Endothelial cell of umbilical vein (primary cell): ENCODE results near the gene CPNE7. TPM values are rescaled to one million over a fixed set of nuclear protein-coding genes. Genes with fewer than 3 reads are reported as not detected.
A peak's percentile ranks its signal among the peaks of the same experiment; 100 is the strongest.

Experiments used
- BruUV-seq: library from RNA; stranded (reverse); fragments of 400-500 nt; replicated peaks from 2 replicates; lab custom pipeline; 2021; lab: Mats Ljungman, UMichigan
- CTCF ChIA-PET: fragments of 300-600, 350-600 bp; sonication (Branson Sonifier 250); formaldehyde crosslinking; loops from one replicate; lab custom pipeline; 2021; ENCODE audit warnings: antibody characterized with exemption, inconsistent platforms; lab: Charles Lee
- POLR2A ChIA-PET: fragments of 300-600, 350-600 bp; sonication (Branson Sonifier 250); formaldehyde crosslinking; loops from one replicate; lab custom pipeline; 2021; ENCODE audit warnings: antibody characterized with exemption, inconsistent platforms; lab: Charles Lee
- DNase-seq: peaks from one replicate; pipeline ENCODE4 v3.0.0-alpha.2; 2011; ENCODE audit warnings: low read depth, low spot score
- FAIRE-seq: peaks from 2 replicates; lab custom pipeline; 2011; peaks lifted over from hg19 to GRCh38; lab: Jason Lieb, UNC
- H2AFZ ChIP-seq: 2 replicates; pipeline ENCODE4 v1.6.0; 2012; ENCODE audit warnings: low read depth, low read length, control low read depth, inconsistent platforms
- H3K27ac ChIP-seq: 2 replicates; pipeline ENCODE4 v1.5.1; 2011; ENCODE audit warnings: low read depth, mild to moderate bottlenecking, control low read depth, low read length, moderate library complexity; ENCODE audit not compliant: insufficient read depth
- H3K27me3 ChIP-seq, 2 experiments: 2 replicates each; pipeline versions ENCODE4 v1.6.0 to v1.6.1; 2011; ENCODE audit warnings: low read length in 2 of 2, mixed read lengths in 1 of 2; ENCODE audit not compliant: control insufficient read depth in 2 of 2, insufficient read depth in 2 of 2
- H3K36me3 ChIP-seq, 2 experiments: 2 replicates in 1 of 2; 3 replicates in 1 of 2; pipeline ENCODE4 v1.5.1; 2011; ENCODE audit warnings: low read length in 2 of 2, mild to moderate bottlenecking in 1 of 2, moderate library complexity in 1 of 2; ENCODE audit not compliant: control insufficient read depth in 2 of 2, insufficient read depth in 2 of 2; ENCODE audit errors: extremely low read depth in 1 of 2
- H3K4me1 ChIP-seq: 3 replicates; pipeline ENCODE4 v1.5.1; 2011; ENCODE audit warnings: mild to moderate bottlenecking, low read length; ENCODE audit not compliant: control insufficient read depth, insufficient read depth; ENCODE audit errors: extremely low read depth
- H3K4me2 ChIP-seq: 2 replicates; pipeline ENCODE4 v1.6.1; 2011; ENCODE audit warnings: low read length, control low read depth, mixed read lengths; ENCODE audit not compliant: insufficient read depth
- H3K4me3 ChIP-seq, 3 experiments: fragments of 200-600 bp in 1 of 3; sonication (generic), shearing (Covaris generic) in 1 of 3; replicated peaks in 1 of 3; 2 replicates each; pipeline ENCODE4 v1.5.1; 2011 to 2016; ENCODE audit warnings: control low read depth in 3 of 3, low read length in 3 of 3, mild to moderate bottlenecking in 2 of 3, inconsistent platforms in 1 of 3, low read depth in 1 of 3, moderate library complexity in 1 of 3; ENCODE audit not compliant: insufficient read depth in 1 of 3
- H3K79me2 ChIP-seq: 2 replicates; pipeline ENCODE4 v1.6.0; 2012; ENCODE audit warnings: low read length, inconsistent platforms; ENCODE audit not compliant: control insufficient read depth, insufficient read depth
- H3K9ac ChIP-seq: replicated peaks from 2 replicates; pipeline ENCODE3; 2011; ENCODE audit warnings: low read length, control low read depth; ENCODE audit not compliant: insufficient read depth; ENCODE audit errors: extremely low read depth
- H3K9me1 ChIP-seq: replicated peaks from 3 replicates; pipeline ENCODE4 v1.6.0; 2011; ENCODE audit warnings: mild to moderate bottlenecking, low read length; ENCODE audit not compliant: control insufficient read depth, insufficient read depth; ENCODE audit errors: extremely low read depth
- H3K9me3 ChIP-seq: replicated peaks from 2 replicates; pipeline ENCODE4 v1.5.1; 2012; ENCODE audit warnings: low read length, inconsistent platforms; ENCODE audit not compliant: control insufficient read depth, insufficient read depth
- H4K20me1 ChIP-seq: replicated peaks from 2 replicates; pipeline ENCODE3; 2011; ENCODE audit warnings: mild to moderate bottlenecking, low read length; ENCODE audit not compliant: control insufficient read depth, insufficient read depth; ENCODE audit errors: extremely low read depth
- EZH2 ChIP-seq: IDR thresholded peaks from 2 replicates; pipeline ENCODE4 v1.6.1; 2012; ENCODE audit warnings: borderline replicate concordance, low read depth, mild to moderate bottlenecking, moderate library complexity, low read length, inconsistent platforms; ENCODE audit not compliant: severe bottlenecking
- FOS ChIP-seq: IDR thresholded peaks from 2 replicates; pipeline ENCODE4 v1.6.1; 2011; ENCODE audit warnings: mild to moderate bottlenecking, low read length, moderate library complexity, borderline replicate concordance; ENCODE audit not compliant: insufficient read depth
- GATA2 ChIP-seq: IDR thresholded peaks from 2 replicates; pipeline ENCODE4 v1.7.0; 2011; ENCODE audit warnings: low read depth, mild to moderate bottlenecking, moderate library complexity, mixed read lengths, low read length; ENCODE audit not compliant: insufficient read length, insufficient read depth
- JUN ChIP-seq: IDR thresholded peaks from 2 replicates; pipeline ENCODE4 v1.6.1; 2011; ENCODE audit warnings: borderline replicate concordance, low read depth; ENCODE audit not compliant: insufficient read length, insufficient read depth
- MYC ChIP-seq: IDR thresholded peaks from one replicate; pipeline ENCODE4 v1.6.1; 2011; ENCODE audit warnings: mild to moderate bottlenecking, low read depth, low read length
- POLR2A ChIP-seq: IDR thresholded peaks from 2 replicates; pipeline ENCODE4 v1.6.1; 2012; ENCODE audit warnings: low read depth, mild to moderate bottlenecking, control low read depth, low read length
- POLR2AphosphoS5 ChIP-seq: IDR thresholded peaks from 2 replicates; pipeline ENCODE4 v1.6.1; 2012; ENCODE audit warnings: low read depth, mild to moderate bottlenecking, control low read depth, low read length, moderate library complexity; ENCODE audit not compliant: insufficient read depth
- dilution Hi-C: fragments of 300-500 bp; cut with MboI; formaldehyde crosslinking; loops from one replicate; pipeline ENCODE4 v1.15.0; 2019; ENCODE audit warnings: low sequenced_read_pairs; ENCODE audit not compliant: extremely low pct_ligation_motif_present
- intact Hi-C: fragments of 100-400 bp; cut with micrococcal nuclease; formaldehyde crosslinking; loops from one replicate; pipeline ENCODE4 v1.10.0; 2022
- polyA plus RNA-seq, 4 experiments: library from polyadenylated mRNA; depleted of rRNA in 3 of 4; stranded (reverse) in 3 of 4; unstranded in 1 of 4; fragments of >200 nt; gene quantifications; 2 replicates each; pipeline versions ENCODE4 v1.2.1 to v1.2.3, GENCODE V29; 2011 to 2012; ENCODE audit warnings: missing spikeins in 1 of 4
- total RNA-seq: library from RNA; stranded (reverse); gene quantifications from 2 replicates; pipeline ENCODE4 v1.2.3, GENCODE V29; 2021
- TF ChIP-seq, protein P1 (sequence below): IDR thresholded peaks from 2 replicates; pipeline ENCODE4 v1.6.1; 2011; ENCODE audit not compliant: insufficient read depth, insufficient read length

CPNE7 gene
- total and polyA plus RNA-seq, 2 donors (not counting 3 experiments of a cell fraction or from before 2014, with no cell fraction given) = 2.0 to 5.9 TPM

DNA sequence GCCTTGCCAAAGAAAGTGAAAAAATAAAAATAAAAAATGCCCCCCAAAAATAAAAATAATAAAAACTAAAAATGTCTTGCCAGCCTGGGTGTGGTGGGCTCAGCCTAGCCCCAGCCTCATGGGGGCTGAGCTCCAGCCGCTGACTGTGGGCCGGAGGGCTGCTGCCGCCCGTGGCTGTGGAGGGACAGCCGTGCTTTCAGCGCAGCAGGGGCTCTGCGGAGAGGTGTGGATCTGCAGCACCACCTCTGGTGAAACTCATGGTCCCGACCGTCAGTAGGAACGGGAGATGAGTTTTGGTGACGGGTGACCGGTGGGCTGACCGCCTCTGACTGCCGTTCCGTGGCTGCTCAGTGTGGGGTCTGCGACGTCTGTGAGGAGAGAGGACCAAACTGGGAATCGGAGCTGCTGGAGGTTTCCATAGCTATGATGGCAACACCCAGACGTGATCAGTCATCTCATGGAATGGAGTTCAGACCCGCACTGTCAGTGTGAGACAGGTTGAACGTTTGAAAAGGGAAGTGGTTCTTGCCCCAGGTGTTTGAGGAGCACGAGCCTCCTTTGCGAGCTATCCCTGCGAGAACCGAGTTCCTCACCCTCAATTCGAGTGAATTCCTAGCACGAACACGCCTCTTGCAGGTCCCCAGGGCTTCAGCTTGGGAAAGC lies 27.1 kb upstream of the CPNE7 start:
- no peak for FAIRE-seq
- TF ChIP-seq, protein P1, sequence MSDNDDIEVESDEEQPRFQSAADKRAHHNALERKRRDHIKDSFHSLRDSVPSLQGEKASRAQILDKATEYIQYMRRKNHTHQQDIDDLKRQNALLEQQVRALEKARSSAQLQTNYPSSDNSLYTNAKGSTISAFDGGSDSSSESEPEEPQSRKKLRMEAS = no peak
- TF ChIP-seq MYC = no peak
- no peak for TF ChIP-seq EZH2
- TF ChIP-seq FOS = no peak
- TF ChIP-seq POLR2A = no peak
- no peak for TF ChIP-seq GATA2
- no peak for TF ChIP-seq JUN
- TF ChIP-seq POLR2AphosphoS5 = peak; percentile 22
- Histone ChIP-seq H3K79me2 (no peaks in the 10 kb centered on the region), H3K27ac (no peak overlapping the region), H3K36me3 (peaks cover 2 to 27% of the 10 kb centered on the region in 2 experiments), H3K9me3 (no peaks in the 10 kb centered on the region), H3K4me2 (no peak overlapping the region), H3K27me3 (no peaks in the 10 kb centered on the region), H4K20me1 (no peaks in the 10 kb centered on the region), H3K4me3 (no peak overlapping the region), H3K4me1 (no peaks in the 10 kb centered on the region), H3K9ac (no peak overlapping the region), H2AFZ (no peak overlapping the region), H3K9me1 (no peaks in the 10 kb centered on the region)
- no TSS peak for BruUV-seq
- dilution Hi-C loops = no loop called here
- intact Hi-C loops = no loop called here
- DNase-seq = no peak
- POLR2A ChIA-PET = no interaction called here
- CTCF ChIA-PET = interaction anchor here (1.8 kb wide), 1 partner anchor 9 kb away, joined by 11 read pairs; no protein-coding TSS in a partner anchor
